Stimulated activated CD4-positive, alpha-beta T cell treated with anti-CD3 and anti-CD28 coated beads, Interleukin-2, amount 100 ng/mL, for 24 hours (primary cell): ENCODE measurements around the gene NME7.
"Not testable (repeated sequence)": the region's sequence is repeated elsewhere in the genome, so short reads cannot be mapped to it uniquely, and the experiment has no call there.

Experiments used
- DNase-seq, 2 donors: peaks; one replicate each; pipeline ENCODE4 v3.0.0-alpha.2; 2020

The NME7 gene

GRCh38 chr1:169212088-169212487 lies 155.5 kb downstream of the NME7 start:
- no peak for DNase-seq

- no peak for DNase-seq
These were observed 159.6 kb downstream of the NME7 start for GRCh38 chr1:169207797-169208520.

DNA sequence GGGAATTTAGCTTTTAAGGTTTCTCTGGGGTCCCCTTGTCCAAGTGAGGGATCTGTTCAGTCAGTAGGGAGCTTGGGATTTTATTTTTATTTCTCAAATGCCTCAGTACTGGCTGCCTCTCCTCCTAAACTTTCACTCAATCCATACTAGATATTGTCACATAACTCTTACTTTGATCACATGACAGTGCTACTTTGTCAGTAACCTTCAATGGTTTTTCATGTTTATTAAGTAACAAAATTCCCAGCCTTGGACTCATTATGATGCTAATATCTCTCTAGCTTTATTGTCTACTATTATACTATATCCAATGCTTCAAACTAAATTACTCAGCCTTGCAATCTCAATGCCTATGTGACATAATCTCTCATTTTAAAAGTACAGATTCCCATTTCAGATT lies 163.4 kb downstream of the NME7 start:
- no peak for DNase-seq

DNA sequence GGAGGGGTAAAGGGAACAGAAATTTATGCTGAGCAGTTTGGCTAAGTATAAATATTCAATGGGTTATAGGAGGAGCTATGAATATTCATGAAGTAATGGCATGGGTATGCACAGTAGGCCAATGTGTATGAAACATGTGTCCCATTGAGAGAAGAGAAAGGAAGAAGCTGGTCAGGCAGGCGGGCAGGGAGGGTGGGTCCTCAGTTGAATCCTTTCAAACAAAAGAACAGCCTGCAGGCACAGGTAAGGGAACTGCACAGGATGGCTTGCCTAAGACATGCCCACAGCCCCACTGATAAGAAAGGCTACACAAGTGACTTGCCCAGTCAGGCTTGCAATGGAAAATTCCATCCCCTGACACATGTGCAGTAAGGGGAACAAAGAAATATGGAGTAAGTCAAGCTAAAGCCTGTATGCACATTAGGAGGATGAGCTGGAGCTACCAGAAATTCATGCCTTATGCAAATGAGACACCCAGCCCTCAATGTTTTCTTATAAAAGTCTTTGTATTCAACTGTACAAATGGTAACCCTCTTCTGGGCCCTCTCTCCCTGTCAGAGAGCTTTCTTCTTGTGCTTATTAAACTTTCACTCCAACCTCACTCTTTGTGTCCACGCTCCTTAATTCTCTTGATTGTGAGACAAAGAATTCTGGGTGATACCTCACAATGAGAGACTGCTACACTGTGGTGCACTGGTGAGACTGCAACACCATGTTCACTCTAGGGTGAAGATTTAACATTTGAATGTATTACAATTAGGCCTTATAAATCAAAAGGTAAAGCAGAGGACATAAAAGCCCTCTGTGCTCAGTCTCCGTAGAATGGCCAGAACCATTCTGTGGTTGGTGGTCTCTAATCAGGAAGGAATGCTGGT lies 164.6 kb downstream of the NME7 start:
- DNase-seq: no peak

DNA sequence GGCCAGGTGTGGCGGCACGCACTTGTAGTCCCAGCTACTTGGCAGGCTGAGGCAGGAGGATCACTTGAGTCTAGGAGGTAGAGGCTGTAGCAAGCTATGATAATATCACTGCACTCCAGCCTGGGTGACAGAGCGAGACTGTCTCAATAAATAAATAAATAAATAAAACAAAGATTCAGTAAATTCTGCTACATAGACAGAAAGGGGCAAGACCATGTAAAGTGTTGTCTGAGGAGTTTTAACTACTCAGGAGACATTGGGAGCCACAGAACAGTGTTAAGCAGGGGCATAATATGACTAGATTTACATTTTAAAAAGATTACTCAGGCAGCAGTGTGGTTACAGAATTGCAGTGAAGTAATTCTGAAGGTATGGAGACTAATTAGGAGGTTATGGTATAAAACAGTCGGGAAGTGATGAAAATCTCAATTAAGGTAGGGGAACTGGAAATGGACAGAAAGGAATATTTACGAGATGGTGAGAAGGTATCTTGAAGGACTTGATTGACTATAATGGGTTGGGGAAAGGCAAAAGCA lies 166.4 kb downstream of the NME7 start:
- no peak for DNase-seq

GRCh38 chr1:169200319-169200718 lies 167.3 kb downstream of the NME7 start:
- no peak for DNase-seq

DNA sequence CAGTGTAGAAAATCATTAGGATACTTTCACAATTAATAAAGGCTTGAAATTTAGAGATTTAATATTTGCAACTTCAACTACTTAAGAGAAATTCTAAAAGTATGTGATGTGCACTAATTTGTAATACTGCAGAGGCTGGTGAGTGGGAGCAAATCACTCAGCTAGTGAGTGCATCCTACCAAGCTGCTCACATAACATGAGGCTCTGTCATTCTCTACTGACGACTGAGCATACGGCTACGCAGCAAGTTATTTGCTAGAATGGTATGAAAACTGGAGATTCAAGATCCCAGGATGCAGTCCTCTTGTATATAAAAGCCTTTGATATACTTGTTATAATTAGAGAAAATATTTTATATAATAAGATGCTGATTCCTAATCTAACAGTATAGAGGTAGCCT lies 171.0 kb downstream of the NME7 start:
- no peak for DNase-seq

DNA sequence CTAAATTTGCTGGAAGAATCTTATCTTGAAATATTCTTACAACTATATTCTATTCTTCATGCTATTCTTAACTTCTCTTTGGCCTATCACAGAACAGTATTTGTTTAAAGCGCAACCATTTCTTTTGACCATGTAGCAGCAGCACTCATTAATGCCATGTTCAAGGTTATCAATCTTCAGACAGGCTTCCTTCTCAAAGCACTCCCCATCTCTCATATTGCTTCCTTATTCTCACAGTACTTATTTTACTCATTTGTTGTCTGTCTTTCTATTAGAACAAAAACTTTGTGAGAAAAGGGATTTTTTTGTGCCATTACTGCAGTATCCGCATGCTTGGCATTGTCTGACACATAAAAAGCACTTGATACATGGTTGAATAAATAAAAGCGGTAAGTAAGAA lies 171.4 kb downstream of the NME7 start:
- no peak for DNase-seq

GRCh38 chr1:169193191-169193850 lies 174.3 kb downstream of the NME7 start:
- no peak for DNase-seq

- DNase-seq: no peak
These were observed 181.5 kb downstream of the NME7 start for GRCh38 chr1:169186106-169186505.

DNA sequence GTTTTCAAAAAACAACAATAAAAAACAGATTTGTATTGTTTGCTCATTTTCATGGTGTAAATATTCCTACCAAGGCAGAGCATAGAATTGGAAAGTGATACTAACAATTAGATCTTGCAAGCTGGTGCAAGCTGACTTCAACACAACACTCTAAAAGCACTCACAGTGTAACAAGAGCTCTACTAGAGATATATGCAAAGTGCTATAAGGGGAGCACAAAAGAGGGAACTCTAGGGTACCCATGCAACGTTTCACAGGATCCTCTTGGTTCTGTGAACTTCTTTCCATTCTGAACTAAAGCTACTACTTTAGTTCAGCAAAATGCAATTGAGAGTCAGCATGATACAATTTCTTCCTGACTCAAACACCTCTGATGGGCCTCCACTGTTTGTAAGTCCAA lies 182.8 kb downstream of the NME7 start:
- DNase-seq: no peak

DNA sequence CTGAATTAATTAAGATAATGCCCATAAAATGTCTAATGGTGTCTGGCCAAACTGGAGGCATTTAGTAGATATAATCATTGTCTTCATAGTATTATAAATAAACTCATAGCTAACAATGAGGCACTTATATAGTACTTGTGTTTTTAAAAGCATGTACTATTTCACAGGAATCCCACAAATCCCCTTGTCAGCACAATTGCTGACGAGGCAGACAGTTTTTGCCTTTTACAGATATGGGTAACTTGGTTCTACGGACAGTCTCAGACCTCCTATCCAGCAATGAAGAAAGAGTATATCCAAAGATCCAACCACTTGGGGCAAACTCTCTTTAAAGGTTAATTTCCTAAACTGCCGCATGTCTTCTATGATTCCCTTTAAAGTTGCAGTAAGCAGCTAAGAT lies 187.4 kb downstream of the NME7 start:
- no peak for DNase-seq

DNA sequence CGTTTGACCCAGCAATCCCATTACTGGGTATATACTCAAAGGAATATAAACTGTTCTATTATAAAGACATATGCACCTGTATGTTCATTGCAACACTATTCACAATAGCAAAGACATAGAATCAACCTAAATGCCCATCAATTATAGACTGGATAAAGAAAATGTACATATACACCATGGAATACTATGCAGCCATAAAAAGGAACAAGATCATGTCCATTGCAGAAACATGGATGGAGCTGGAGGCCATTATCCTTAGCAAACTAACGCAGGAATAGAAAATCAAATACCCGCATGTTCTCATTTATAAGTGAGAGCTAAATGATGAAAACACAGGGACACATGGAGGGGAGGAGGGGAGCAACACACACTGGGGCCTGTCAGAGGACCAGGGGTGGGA lies 188.2 kb downstream of the NME7 start:
- not testable (repeated sequence) for DNase-seq

GRCh38 chr1:169175461-169175860 lies 192.1 kb downstream of the NME7 start:
- DNase-seq: no peak

DNA sequence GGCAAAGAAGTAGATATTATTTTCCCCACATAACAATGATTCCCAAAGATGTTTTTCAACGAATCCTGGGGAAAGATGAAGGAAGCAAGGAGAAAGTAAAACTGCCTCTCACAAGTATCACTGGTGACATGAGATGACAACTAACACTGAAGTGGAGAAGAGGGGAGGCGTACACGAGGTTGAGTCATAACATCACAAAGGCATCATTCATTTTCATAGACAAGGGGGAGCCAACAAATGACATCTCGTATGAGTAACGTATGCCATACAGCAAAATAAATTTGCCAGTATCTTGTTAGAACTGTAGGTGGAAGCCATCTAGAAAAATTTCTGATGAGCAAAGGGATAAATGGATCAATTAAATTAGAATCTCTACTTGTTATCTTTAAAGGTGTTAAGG lies 204.5 kb downstream of the NME7 start:
- DNase-seq: peak in 1 of 2 donors; percentile 3

- DNase-seq: no peak
These were observed 206.0 kb downstream of the NME7 start for GRCh38 chr1:169161496-169162194.

DNA sequence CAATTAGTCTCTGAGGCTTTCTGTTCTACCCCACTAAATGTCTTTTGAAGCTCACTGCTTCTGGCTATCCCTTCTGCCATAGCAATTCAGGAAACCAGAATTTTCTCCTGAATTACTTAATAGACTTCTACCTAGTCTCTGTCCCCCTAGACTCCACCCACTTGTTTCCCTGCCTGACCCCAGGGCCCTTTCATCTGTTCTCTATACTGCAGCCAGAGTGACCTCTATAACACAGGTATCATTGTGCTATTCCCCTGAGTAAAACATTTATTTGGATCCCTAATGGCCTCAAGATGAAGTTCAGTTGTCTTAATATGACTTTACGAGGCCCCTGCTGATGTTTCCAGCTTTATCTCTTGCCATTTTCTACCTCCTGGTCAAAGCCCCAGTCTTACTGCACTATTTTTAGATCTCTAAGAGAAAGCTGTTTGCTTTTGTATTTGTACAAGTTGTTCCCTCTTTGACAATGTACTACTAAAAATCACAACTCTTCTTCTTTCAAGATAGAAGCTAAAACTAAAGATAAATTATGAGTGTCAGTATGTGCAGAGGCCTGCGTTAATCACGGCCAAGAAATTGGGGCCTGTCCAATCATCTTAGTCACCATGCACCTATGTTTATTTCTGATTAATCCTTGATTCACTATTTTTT lies 206.6 kb downstream of the NME7 start:
- DNase-seq: no peak

- DNase-seq: no peak
These were observed 211.0 kb downstream of the NME7 start for GRCh38 chr1:169156580-169156979.

GRCh38 chr1:169155675-169156074 lies 211.9 kb downstream of the NME7 start:
- no peak for DNase-seq

GRCh38 chr1:169151338-169151837 lies 216.2 kb downstream of the NME7 start:
- no peak for DNase-seq

GRCh38 chr1:169150641-169151337 lies 216.8 kb downstream of the NME7 start:
- no peak for DNase-seq
